HG03439 (cell line): Measurements from ENCODE around the gene DBNL.
"Not testable (repeated sequence)": the region's sequence is repeated elsewhere in the genome, so short reads cannot be mapped to it uniquely, and the experiment has no call there.

Experiments used
- ATAC-seq: cut with Tn5 transposase; IDR thresholded peaks from one replicate; pipeline ENCODE4 v1.9.1; 2021; ENCODE audit warnings: mild to moderate bottlenecking, moderate library complexity; ENCODE audit not compliant: unreplicated experiment

The DBNL gene

GRCh38 chr7:44044315-44045225 lies at the start of gene DBNL:
Gene DBNL (plus strand): TSS chr7:44044702. CDS start chr7:44044738, 36 bp downstream.
- ATAC-seq: peak; percentile 72

- not testable (repeated sequence) for ATAC-seq
These were observed 47.0 kb upstream of the DBNL start, which contains the start of gene SPDYE1 for GRCh38 chr7:43997532-43997931. Gene SPDYE1 (plus strand): TSS chr7:43997897. CDS start chr7:43999950, 2,053 bp downstream.

- ATAC-seq: not testable (repeated sequence)
These were observed 32.4 kb upstream of the DBNL start for GRCh38 chr7:44012081-44012480.

- ATAC-seq: not testable (repeated sequence)
These were observed 29.4 kb upstream of the DBNL start for GRCh38 chr7:44015090-44015489.

GRCh38 chr7:44018857-44019807 lies 25.4 kb upstream of the DBNL start:
- ATAC-seq: peak; percentile 92

GRCh38 chr7:44019825-44020224 lies 24.7 kb upstream of the DBNL start:
- not testable (repeated sequence) for ATAC-seq

- not testable (repeated sequence) for ATAC-seq
These were observed 22.4 kb upstream of the DBNL start for GRCh38 chr7:44022069-44022468.

GRCh38 chr7:44022796-44023467 lies 21.6 kb upstream of the DBNL start:
- ATAC-seq: not testable (repeated sequence)

- not testable (repeated sequence) for ATAC-seq
These were observed 15.1 kb upstream of the DBNL start for GRCh38 chr7:44029433-44029832.

- ATAC-seq: not testable (repeated sequence)
These were observed 14.5 kb upstream of the DBNL start for GRCh38 chr7:44030029-44030428.

- ATAC-seq: not testable (repeated sequence)
These were observed 13.2 kb upstream of the DBNL start for GRCh38 chr7:44031319-44031718.

GRCh38 chr7:44032031-44032430 lies 12.5 kb upstream of the DBNL start:
- ATAC-seq: not testable (repeated sequence)

- ATAC-seq: not testable (repeated sequence)
These were observed 10.3 kb upstream of the DBNL start for GRCh38 chr7:44033971-44034844.

GRCh38 chr7:44036364-44036763 lies 8.1 kb upstream of the DBNL start:
- ATAC-seq: not testable (repeated sequence)

GRCh38 chr7:44037951-44038350 lies 6.6 kb upstream of the DBNL start:
- not testable (repeated sequence) for ATAC-seq

- ATAC-seq: not testable (repeated sequence)
These were observed 5.9 kb upstream of the DBNL start for GRCh38 chr7:44038553-44038952.

- peak; percentile 55 for ATAC-seq
These were observed 5.4 kb upstream of the DBNL start for GRCh38 chr7:44038961-44039558.

- not testable (repeated sequence) for ATAC-seq
These were observed 4.6 kb upstream of the DBNL start for GRCh38 chr7:44039800-44040492.
